DND-41 (cell line): ENCODE measurements around the gene FGFBP2.

Experiments used
- EZH2 ChIP-seq: IDR thresholded peaks from 3 replicates; pipeline ENCODE4 v1.6.1; 2012; ENCODE audit warnings: borderline replicate concordance, low read depth, mild to moderate bottlenecking, moderate library complexity, low read length, inconsistent platforms; ENCODE audit not compliant: severe bottlenecking
- TF ChIP-seq, protein P1 (sequence below): IDR thresholded peaks from 2 replicates; pipeline ENCODE4 v1.5.1; 2012; ENCODE audit warnings: borderline replicate concordance, low read length, moderate library complexity, mild to moderate bottlenecking; ENCODE audit not compliant: poor library complexity, severe bottlenecking; ENCODE audit errors: extremely low read depth

DNA sequence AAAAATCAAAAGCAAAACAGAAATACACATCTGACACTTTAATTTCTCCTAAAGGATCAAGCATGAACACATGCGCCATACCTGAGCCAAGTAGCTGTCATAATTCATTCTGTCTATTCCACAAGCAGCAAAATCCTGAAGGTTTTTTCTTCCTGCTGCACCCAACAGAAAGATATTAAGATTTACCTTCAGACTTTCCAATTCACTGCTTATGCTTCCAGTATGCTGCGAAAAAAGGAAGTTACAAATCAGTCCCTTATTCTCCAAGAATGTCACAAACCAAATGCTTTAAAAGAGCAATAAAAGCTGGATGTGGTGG, 29.2 kb upstream of the FGFBP2 start:
- TF ChIP-seq, protein P1, sequence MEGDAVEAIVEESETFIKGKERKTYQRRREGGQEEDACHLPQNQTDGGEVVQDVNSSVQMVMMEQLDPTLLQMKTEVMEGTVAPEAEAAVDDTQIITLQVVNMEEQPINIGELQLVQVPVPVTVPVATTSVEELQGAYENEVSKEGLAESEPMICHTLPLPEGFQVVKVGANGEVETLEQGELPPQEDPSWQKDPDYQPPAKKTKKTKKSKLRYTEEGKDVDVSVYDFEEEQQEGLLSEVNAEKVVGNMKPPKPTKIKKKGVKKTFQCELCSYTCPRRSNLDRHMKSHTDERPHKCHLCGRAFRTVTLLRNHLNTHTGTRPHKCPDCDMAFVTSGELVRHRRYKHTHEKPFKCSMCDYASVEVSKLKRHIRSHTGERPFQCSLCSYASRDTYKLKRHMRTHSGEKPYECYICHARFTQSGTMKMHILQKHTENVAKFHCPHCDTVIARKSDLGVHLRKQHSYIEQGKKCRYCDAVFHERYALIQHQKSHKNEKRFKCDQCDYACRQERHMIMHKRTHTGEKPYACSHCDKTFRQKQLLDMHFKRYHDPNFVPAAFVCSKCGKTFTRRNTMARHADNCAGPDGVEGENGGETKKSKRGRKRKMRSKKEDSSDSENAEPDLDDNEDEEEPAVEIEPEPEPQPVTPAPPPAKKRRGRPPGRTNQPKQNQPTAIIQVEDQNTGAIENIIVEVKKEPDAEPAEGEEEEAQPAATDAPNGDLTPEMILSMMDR = no peak
- no peak for TF ChIP-seq EZH2
